OCI-LY7 (cell line): ENCODE results near the gene LRRC72. TPM values are rescaled to one million over a fixed set of nuclear protein-coding genes. Genes with fewer than 3 reads are reported as not detected.
"Not testable (repeated sequence)": the region's sequence is repeated elsewhere in the genome, so short reads cannot be mapped to it uniquely, and the experiment has no call there.

Source experiments
- BruUV-seq: library from RNA; stranded (reverse); fragments of 400-500 nt; replicated peaks from 2 replicates; lab custom pipeline; 2021; lab: Mats Ljungman, UMichigan
- CTCF ChIA-PET: fragments of 300-600 bp; sonication (Branson Sonifier 250); formaldehyde crosslinking; loops from one replicate; lab custom pipeline; 2022; ENCODE audit warnings: antibody characterized with exemption; ENCODE audit not compliant: unreplicated experiment; lab: Charles Lee
- POLR2A ChIA-PET: fragments of 300-600 bp; sonication (Branson Sonifier 250); formaldehyde crosslinking; loops from one replicate; lab custom pipeline; 2022; ENCODE audit warnings: antibody characterized with exemption; lab: Charles Lee
- DNase-seq: peaks from one replicate; pipeline ENCODE4 v3.0.0-alpha.2; 2015; ENCODE audit warnings: low spot score
- H2AFZ ChIP-seq: fragments of 200-600 bp; sonication (generic), shearing (Covaris generic); 2 replicates; pipeline ENCODE4 v1.6.1; 2014; ENCODE audit warnings: mild to moderate bottlenecking, antibody characterized with exemption, low read length, moderate library complexity
- H3K27ac ChIP-seq: fragments of 200-600 bp; sonication (generic); 2 replicates; pipeline ENCODE4 v1.5.1; 2014; ENCODE audit warnings: mixed run types, low read depth, mild to moderate bottlenecking, moderate library complexity, low read length, inconsistent platforms; ENCODE audit not compliant: poor library complexity, severe bottlenecking
- H3K36me3 ChIP-seq: fragments of 200-600 bp; sonication (generic); 2 replicates; pipeline ENCODE4 v1.6.1; 2014; ENCODE audit warnings: mild to moderate bottlenecking, antibody characterized with exemption, low read length, moderate library complexity, mixed read lengths; ENCODE audit not compliant: insufficient read depth
- H3K4me1 ChIP-seq: fragments of 200-600 bp; sonication (generic); 2 replicates; pipeline ENCODE4 v1.5.1; 2014; ENCODE audit warnings: mild to moderate bottlenecking, low read length; ENCODE audit not compliant: insufficient read depth, poor library complexity, severe bottlenecking
- H3K4me2 ChIP-seq: fragments of 200-600 bp; sonication (generic); 2 replicates; pipeline ENCODE4 v1.6.1; 2014; ENCODE audit warnings: mild to moderate bottlenecking, low read length
- H3K4me3 ChIP-seq: fragments of 200-600 bp; sonication (generic); 2 replicates; pipeline ENCODE4 v1.5.1; 2014; ENCODE audit warnings: mild to moderate bottlenecking, low read depth, low read length; ENCODE audit not compliant: poor library complexity, severe bottlenecking
- H3K79me2 ChIP-seq: fragments of 200-600 bp; sonication (generic); 2 replicates; pipeline ENCODE4 v1.6.1; 2016; ENCODE audit warnings: low read depth, mild to moderate bottlenecking, low read length, moderate library complexity, mixed read lengths; ENCODE audit not compliant: insufficient read depth
- H3K9me2 ChIP-seq: fragments of 200-600 bp; sonication (generic); 2 replicates; pipeline ENCODE4 v1.6.1; 2016; ENCODE audit warnings: mild to moderate bottlenecking, low read length, mixed read lengths; ENCODE audit not compliant: insufficient read depth
- H3K9me3 ChIP-seq: fragments of 200-600 bp; sonication (generic); 2 replicates; pipeline ENCODE4 v1.6.1; 2014; ENCODE audit warnings: mild to moderate bottlenecking, mixed run types, low read length, mixed read lengths
- H4K20me1 ChIP-seq: fragments of 200-600 bp; sonication (generic); 2 replicates; pipeline ENCODE4 v1.6.1; 2014; ENCODE audit warnings: mild to moderate bottlenecking, antibody characterized with exemption, low read length, moderate library complexity, mixed read lengths; ENCODE audit not compliant: insufficient read depth
- EZH2phosphoT487 ChIP-seq: fragments of 200-600 bp; sonication (generic); IDR thresholded peaks from 2 replicates; pipeline ENCODE4 v1.6.1; 2018; ENCODE audit warnings: low read depth, borderline replicate concordance, mild to moderate bottlenecking, mixed run types, antibody characterized with exemption, low read length, moderate library complexity, mixed read lengths
- intact Hi-C: fragments of 100-400 bp; cut with micrococcal nuclease; formaldehyde crosslinking; loops from one replicate; pipeline ENCODE4 v1.10.0; 2022; ENCODE audit not compliant: unreplicated experiment
- total RNA-seq, 2 experiments: library from RNA; depleted of rRNA in 1 of 2; stranded (reverse); fragments of >200 nt in 1 of 2; shearing (Covaris generic) in 1 of 2; gene quantifications; 2 replicates each; pipeline ENCODE4 v1.2.3, GENCODE V29; 2014 to 2022
- TF ChIP-seq, protein P1 (sequence below): fragments of 200-600 bp; sonication (generic); conservative IDR thresholded peaks from 2 replicates; pipeline ENCODE4 v1.5.1; 2014; ENCODE audit warnings: mild to moderate bottlenecking, antibody characterized with exemption, low read length, moderate library complexity, mixed read lengths

The LRRC72 gene
- total RNA-seq, 2 experiments from 2014 or later = not detected

DNA sequence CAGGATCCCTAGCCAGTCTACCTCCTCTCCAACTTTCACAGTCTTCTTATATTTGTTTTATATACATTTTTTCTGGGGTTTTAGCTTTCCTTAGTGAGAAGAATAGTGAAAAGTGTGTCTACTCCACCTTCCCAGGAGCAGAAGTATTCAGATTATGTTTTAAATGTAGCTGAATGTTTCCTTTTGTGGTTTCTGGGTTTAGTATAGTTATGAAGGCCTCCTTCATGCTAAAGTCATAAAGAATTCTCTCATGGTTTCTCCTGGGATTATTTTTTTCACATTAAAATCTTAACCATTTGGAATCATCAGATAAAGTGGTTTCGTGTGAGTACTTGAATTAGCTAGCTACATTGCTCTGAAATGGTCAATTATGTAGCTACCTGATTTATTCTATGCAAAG is 68.1 kb downstream of the LRRC72 start:
- no peak overlapping the region for H3K27ac ChIP-seq
- POLR2A ChIA-PET = interaction anchor here (0.8 to 1.0 kb wide), 2 partner anchors 9 to 28 kb away, joined by 4 read pairs; no protein-coding TSS in a partner anchor
- H3K4me1 ChIP-seq = no peaks in the 10 kb centered on the region
- CTCF ChIA-PET = no interaction called here
- H3K9me3 ChIP-seq = no peaks in the 10 kb centered on the region
- no TSS peak for BruUV-seq
- no peak for DNase-seq
- H3K9me2 ChIP-seq = no peaks in the 10 kb centered on the region
- TF ChIP-seq, protein P1, sequence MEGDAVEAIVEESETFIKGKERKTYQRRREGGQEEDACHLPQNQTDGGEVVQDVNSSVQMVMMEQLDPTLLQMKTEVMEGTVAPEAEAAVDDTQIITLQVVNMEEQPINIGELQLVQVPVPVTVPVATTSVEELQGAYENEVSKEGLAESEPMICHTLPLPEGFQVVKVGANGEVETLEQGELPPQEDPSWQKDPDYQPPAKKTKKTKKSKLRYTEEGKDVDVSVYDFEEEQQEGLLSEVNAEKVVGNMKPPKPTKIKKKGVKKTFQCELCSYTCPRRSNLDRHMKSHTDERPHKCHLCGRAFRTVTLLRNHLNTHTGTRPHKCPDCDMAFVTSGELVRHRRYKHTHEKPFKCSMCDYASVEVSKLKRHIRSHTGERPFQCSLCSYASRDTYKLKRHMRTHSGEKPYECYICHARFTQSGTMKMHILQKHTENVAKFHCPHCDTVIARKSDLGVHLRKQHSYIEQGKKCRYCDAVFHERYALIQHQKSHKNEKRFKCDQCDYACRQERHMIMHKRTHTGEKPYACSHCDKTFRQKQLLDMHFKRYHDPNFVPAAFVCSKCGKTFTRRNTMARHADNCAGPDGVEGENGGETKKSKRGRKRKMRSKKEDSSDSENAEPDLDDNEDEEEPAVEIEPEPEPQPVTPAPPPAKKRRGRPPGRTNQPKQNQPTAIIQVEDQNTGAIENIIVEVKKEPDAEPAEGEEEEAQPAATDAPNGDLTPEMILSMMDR = no peak
- no peak for TF ChIP-seq EZH2phosphoT487
- H3K4me2 ChIP-seq = no peak overlapping the region
- H3K4me3 ChIP-seq = no peak overlapping the region
- H3K36me3 ChIP-seq = no peaks in the 10 kb centered on the region
- no peaks in the 10 kb centered on the region for H4K20me1 ChIP-seq
- H3K79me2 ChIP-seq = no peaks in the 10 kb centered on the region
- intact Hi-C loops = no loop called here
- no peak overlapping the region for H2AFZ ChIP-seq

DNA sequence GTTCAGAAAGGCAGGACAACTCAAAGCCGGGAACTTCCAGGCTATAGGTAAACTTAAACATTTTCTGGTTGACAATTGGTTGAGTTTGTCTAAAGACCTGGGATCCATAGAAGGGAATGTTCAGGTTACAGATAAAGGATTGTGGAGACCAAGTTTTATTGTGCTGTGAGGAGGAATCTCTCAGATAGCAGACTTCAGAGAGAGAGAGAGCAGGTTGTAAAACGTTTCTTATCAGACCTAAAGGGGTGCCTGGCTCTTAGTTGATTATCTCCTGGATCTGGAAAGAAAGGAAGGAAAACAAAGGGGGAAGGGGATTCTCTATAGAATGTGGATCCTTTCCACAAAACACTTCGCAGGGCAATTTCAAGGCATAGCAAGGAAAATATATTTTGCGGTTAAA is 69.0 kb downstream of the LRRC72 start:
- CTCF ChIA-PET = not testable (repeated sequence)

GRCh38 chr7:16598015-16598414 is 71.4 kb downstream of the LRRC72 start:
- POLR2A ChIA-PET = interaction anchor here (0.6 kb wide), 1 partner anchor 112 kb away, joined by 3 read pairs; no protein-coding TSS in a partner anchor

More for the DNA sequence above, 69.0 kb downstream of the LRRC72 start:
- H3K4me3 ChIP-seq, DNase-seq, H3K27ac ChIP-seq, H3K4me1 ChIP-seq, H4K20me1 ChIP-seq, H3K9me2 ChIP-seq, BruUV-seq, H3K9me3 ChIP-seq, H3K36me3 ChIP-seq, intact Hi-C loops, POLR2A ChIA-PET, H2AFZ ChIP-seq, H3K79me2 ChIP-seq, H3K4me2 ChIP-seq: not testable (repeated sequence)

More at GRCh38 chr7:16598015-16598414, 71.4 kb downstream of the LRRC72 start:
- Histone ChIP-seq H3K4me3 (no peak overlapping the region), H3K4me2 (no peak overlapping the region), H2AFZ (no peak overlapping the region), H3K9me3 (no peaks in the 10 kb centered on the region), H3K36me3 (no peaks in the 10 kb centered on the region), H3K9me2 (no peaks in the 10 kb centered on the region), H3K4me1 (no peaks in the 10 kb centered on the region), H3K79me2 (no peaks in the 10 kb centered on the region), H4K20me1 (no peaks in the 10 kb centered on the region), H3K27ac (no peak overlapping the region)
- CTCF ChIA-PET = no interaction called here
- intact Hi-C loops = no loop called here
- TF ChIP-seq, protein P1 = no peak
- TF ChIP-seq EZH2phosphoT487 = no peak
- DNase-seq = no peak
- no TSS peak for BruUV-seq
